Esophagus squamous epithelium (tissue), 4 donors: ENCODE results near the gene PCSK5.

Experiments
- CTCF ChIP-seq, 6 experiments: fragments of 450-650 bp in 4 of 6; fragments of 200-600 bp in 2 of 6; sonication (generic) in 2 of 6; IDR thresholded peaks; one replicate each; pipeline ENCODE4 v1.5.1; 2016 to 2019; ENCODE audit warnings: antibody characterized with exemption in 6 of 6, mild to moderate bottlenecking in 4 of 6, moderate library complexity in 4 of 6
- POLR2A ChIP-seq, 4 donors: fragments of 450-650 bp; IDR thresholded peaks; one replicate each; pipeline ENCODE4 v1.6.1; 2017; ENCODE audit warnings: antibody characterized with exemption in 4 of 4, mild to moderate bottlenecking in 4 of 4, moderate library complexity in 3 of 4

DNA sequence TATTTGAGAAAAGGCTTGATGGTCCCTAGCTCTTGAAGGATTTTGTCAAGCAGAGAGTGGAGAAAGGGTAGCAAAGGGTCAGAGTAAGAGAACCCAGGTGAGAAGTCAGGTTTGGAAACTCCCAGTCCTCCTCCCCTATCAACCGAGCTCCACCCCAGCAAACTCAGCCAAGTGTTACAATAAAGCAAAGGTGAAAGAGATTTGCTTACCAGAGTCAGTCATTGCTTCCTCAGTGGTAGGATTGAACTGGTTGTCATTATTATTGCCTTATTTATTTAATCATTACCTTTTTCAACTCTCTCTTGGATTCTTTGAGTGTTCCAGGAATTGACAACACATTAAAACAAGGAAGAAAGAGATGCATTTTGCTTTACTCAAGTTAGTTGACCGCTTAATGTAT, 423.3 kb downstream of the PCSK5 start:
- TF ChIP-seq CTCF (IDR thresholded peaks at IDR 0.05) (no peak), POLR2A (IDR thresholded peaks at IDR 0.05) (no peak)
